Mesendoderm (in vitro differentiated cells): ENCODE results near the gene GPR55.

Experiments used
- DNase-seq: peaks from one replicate; pipeline ENCODE4 v3.0.0; 2013
- H2AK5ac ChIP-seq: 2 replicates; pipeline ENCODE4 v1.6.1; 2013; ENCODE audit warnings: low read length, inconsistent platforms
- H2BK120ac ChIP-seq: 2 replicates; pipeline ENCODE4 v1.6.1; 2013; ENCODE audit warnings: low read depth, mild to moderate bottlenecking, low read length, moderate library complexity, mixed read lengths
- H2BK15ac ChIP-seq: replicated peaks from 2 replicates; pipeline ENCODE4 v1.6.1; 2013; ENCODE audit warnings: low read depth, mild to moderate bottlenecking, moderate library complexity
- H2BK5ac ChIP-seq: 2 replicates; pipeline ENCODE4 v1.6.1; 2013; ENCODE audit warnings: low read length, inconsistent platforms
- H3K18ac ChIP-seq: 2 replicates; pipeline ENCODE4 v1.6.1; 2013; ENCODE audit warnings: mild to moderate bottlenecking, low read length, mixed read lengths
- H3K23ac ChIP-seq: one replicate; pipeline ENCODE4 v1.6.1; 2013; ENCODE audit warnings: low read length
- H3K27ac ChIP-seq: 2 replicates; pipeline ENCODE4 v1.5.1; 2013; ENCODE audit warnings: low read depth, mild to moderate bottlenecking, inconsistent platforms, low read length, moderate library complexity
- H3K27me3 ChIP-seq: 2 replicates; pipeline ENCODE4 v1.6.1; 2013; ENCODE audit warnings: low read length, control low read depth, mild to moderate bottlenecking, inconsistent platforms; ENCODE audit not compliant: insufficient read depth, poor library complexity
- H3K36me3 ChIP-seq: 2 replicates; pipeline ENCODE4 v1.6.1; 2013; ENCODE audit warnings: low read length, inconsistent platforms; ENCODE audit not compliant: control insufficient read depth, insufficient read depth
- H3K4ac ChIP-seq: one replicate; pipeline ENCODE4 v1.6.1; 2013; ENCODE audit warnings: low read depth, mild to moderate bottlenecking, low read length, moderate library complexity
- H3K4me1 ChIP-seq: 2 replicates; pipeline ENCODE4 v1.6.1; 2013; ENCODE audit warnings: low read depth, low read length, inconsistent platforms; ENCODE audit not compliant: control insufficient read depth
- H3K4me2 ChIP-seq: 2 replicates; pipeline ENCODE4 v1.6.1; 2013; ENCODE audit warnings: low read length
- H3K4me3 ChIP-seq: 2 replicates; pipeline ENCODE4 v1.5.1; 2013; ENCODE audit warnings: mild to moderate bottlenecking, low read length
- H3K56ac ChIP-seq: one replicate; pipeline ENCODE4 v1.6.1; 2013; ENCODE audit warnings: low read length
- H3K79me1 ChIP-seq: 2 replicates; pipeline ENCODE4 v1.6.1; 2013; ENCODE audit warnings: low read length, inconsistent platforms
- H3K79me2 ChIP-seq: 2 replicates; pipeline ENCODE4 v1.6.1; 2013; ENCODE audit warnings: mild to moderate bottlenecking, low read length; ENCODE audit not compliant: control insufficient read depth, insufficient read depth
- H3K9ac ChIP-seq: 2 replicates; pipeline ENCODE4 v1.6.1; 2013; ENCODE audit warnings: low read length, inconsistent platforms
- H4K5ac ChIP-seq: one replicate; pipeline ENCODE4 v1.6.1; 2013; ENCODE audit warnings: low read length
- H4K8ac ChIP-seq: one replicate; pipeline ENCODE4 v1.6.1; 2013; ENCODE audit warnings: low read depth, mild to moderate bottlenecking, control low read depth, low read length, moderate library complexity
- WGBS: extraction: QIAGEN DNeasy Blood & Tissue Kit; methylation state at CpG from one replicate; pipeline ENCODE4 v1.1.7; 2013; ENCODE audit warnings: low lambda C conversion rate, missing lambda C conversion rate; ENCODE audit not compliant: insufficient coverage; ENCODE audit errors: extremely low coverage; 5-methylcytosine and 5-hydroxymethylcytosine counted together

GPR55 gene

DNA sequence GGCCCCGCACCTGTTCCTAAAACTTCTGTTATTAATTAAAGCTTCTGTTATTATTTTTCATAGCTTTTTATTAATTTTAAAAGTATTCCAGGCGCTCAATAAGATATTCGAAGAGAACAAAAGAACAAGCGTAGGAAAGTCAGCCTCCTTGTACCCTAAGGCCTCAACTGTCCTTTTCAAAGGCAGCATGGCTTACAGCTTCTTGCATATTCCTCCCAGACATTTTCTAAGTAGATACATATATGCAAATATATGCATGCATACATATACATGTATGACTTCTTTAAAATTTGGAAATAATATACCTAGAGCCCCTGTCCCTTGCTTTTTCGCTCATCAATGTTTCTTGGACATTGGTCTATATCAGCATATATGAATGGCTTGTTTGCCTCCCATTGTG lies 12.3 kb downstream of the GPR55 start:
- Histone ChIP-seq H2BK5ac (no peak overlapping the region), H3K56ac (no peak overlapping the region), H3K4ac (no peak overlapping the region), H4K8ac (no peak overlapping the region), H3K9ac (no peak overlapping the region), H2BK15ac (no peak overlapping the region), H3K36me3 (no peaks in the 10 kb centered on the region), H3K4me3 (no peak overlapping the region), H2BK120ac (no peak overlapping the region), H3K18ac (no peak overlapping the region), H3K79me2 (no peaks in the 10 kb centered on the region), H2AK5ac (no peak overlapping the region), H3K27ac (no peak overlapping the region), H4K5ac (no peak overlapping the region), H3K4me2 (no peak overlapping the region), H3K79me1 (no peaks in the 10 kb centered on the region), H3K27me3 (no peaks in the 10 kb centered on the region), H3K4me1 (no peaks in the 10 kb centered on the region), H3K23ac (no peak overlapping the region)
- no CpG with 5 or more reads among the region's 5 CpGs for WGBS
- DNase-seq = no peak

DNA sequence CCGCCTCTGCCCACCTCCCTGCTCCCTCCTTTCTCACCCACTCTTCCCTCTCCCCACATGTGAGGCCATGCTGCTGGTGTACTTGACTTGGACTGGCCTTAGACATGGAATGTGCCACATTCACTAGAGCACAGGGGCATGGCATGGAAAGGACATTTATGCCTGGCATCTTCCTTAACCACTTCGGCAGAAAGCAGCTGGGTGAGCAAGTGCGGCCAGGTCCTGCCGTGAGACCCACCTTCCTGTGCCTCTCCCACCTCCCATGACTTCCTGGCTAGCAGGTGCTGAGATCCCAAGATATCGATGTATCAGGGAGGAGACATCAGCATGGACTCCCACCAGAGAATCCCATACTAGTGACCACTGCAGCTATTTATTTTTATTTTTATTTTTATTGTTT lies 13.0 kb downstream of the GPR55 start:
- Histone ChIP-seq H2AK5ac (no peak overlapping the region), H3K27ac (no peak overlapping the region), H2BK15ac (no peak overlapping the region), H3K18ac (no peak overlapping the region), H2BK120ac (no peak overlapping the region), H3K4me1 (no peaks in the 10 kb centered on the region), H3K27me3 (no peaks in the 10 kb centered on the region), H4K8ac (no peak overlapping the region), H3K79me1 (no peaks in the 10 kb centered on the region), H2BK5ac (no peak overlapping the region), H4K5ac (no peak overlapping the region), H3K79me2 (no peaks in the 10 kb centered on the region), H3K4ac (no peak overlapping the region), H3K23ac (no peak overlapping the region), H3K4me2 (no peak overlapping the region), H3K36me3 (no peaks in the 10 kb centered on the region), H3K4me3 (no peak overlapping the region), H3K9ac (no peak overlapping the region), H3K56ac (no peak overlapping the region)
- WGBS = no CpG with 5 or more reads among the region's 5 CpGs
- DNase-seq = no peak

- H3K36me3 ChIP-seq = no peaks in the 10 kb centered on the region
- H3K4me1 ChIP-seq = peaks cover 4% of the 10 kb centered on the region
- H3K27ac ChIP-seq = no peak overlapping the region
- WGBS = no CpG with 5 or more reads among the region's 13 CpGs
- H3K23ac ChIP-seq = no peak overlapping the region
- H2BK5ac ChIP-seq = no peak overlapping the region
- H4K8ac ChIP-seq = no peak overlapping the region
- no peak overlapping the region for H3K4me3 ChIP-seq
- H3K79me1 ChIP-seq = no peaks in the 10 kb centered on the region
- H3K56ac ChIP-seq = no peak overlapping the region
- H4K5ac ChIP-seq = no peak overlapping the region
- no peak overlapping the region for H3K18ac ChIP-seq
- H3K9ac ChIP-seq = no peak overlapping the region
- no peaks in the 10 kb centered on the region for H3K79me2 ChIP-seq
- no peaks in the 10 kb centered on the region for H3K27me3 ChIP-seq
- no peak overlapping the region for H2AK5ac ChIP-seq
- no peak overlapping the region for H2BK15ac ChIP-seq
- H3K4ac ChIP-seq = no peak overlapping the region
- H2BK120ac ChIP-seq = no peak overlapping the region
- H3K4me2 ChIP-seq = no peak overlapping the region
- DNase-seq = no peak
Observed at GRCh38 chr2:230910546-230911177, 14.4 kb downstream of the GPR55 start.

DNA sequence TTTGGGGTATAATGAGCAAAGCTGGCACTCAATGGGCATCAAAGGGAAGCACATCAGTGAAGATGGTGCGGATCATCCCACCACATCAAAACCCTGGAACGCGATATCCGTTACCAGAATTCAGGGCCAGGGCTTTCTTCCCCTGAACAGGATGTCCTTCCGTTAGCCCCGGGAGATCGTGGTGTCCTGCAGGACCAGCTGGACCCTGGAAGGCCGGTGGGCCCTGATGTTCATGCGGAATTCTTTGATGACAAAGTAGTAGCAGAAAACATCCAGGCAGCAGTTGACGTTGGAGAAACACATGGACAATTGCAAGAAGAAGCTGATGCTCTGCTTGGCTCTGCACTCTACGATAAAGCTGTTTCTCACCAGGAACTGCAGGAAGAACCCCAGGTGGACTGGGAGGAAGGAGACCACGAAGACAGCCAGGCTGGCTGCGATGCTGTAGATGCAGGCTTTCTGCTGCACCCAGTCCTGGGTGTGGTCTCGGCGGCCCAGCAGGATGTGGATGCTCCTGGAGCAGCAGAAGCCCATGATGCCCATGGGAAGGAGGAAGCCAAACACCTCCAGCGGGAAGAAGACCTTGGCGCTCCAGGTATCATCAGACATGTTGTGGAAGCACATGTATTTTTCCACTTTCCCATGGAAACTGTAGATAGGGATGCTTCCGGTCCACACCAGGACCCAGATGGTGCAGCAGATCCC lies 15.0 kb downstream of the GPR55 start:
- no CpG with 5 or more reads among the region's 18 CpGs for WGBS
- no peak overlapping the region for H2BK5ac ChIP-seq
- no peak overlapping the region for H3K27ac ChIP-seq
- H3K4ac ChIP-seq = no peak overlapping the region
- H2AK5ac ChIP-seq = no peak overlapping the region
- H3K4me1 ChIP-seq = peaks cover 9% of the 10 kb centered on the region
- no peak overlapping the region for H3K23ac ChIP-seq
- H3K4me3 ChIP-seq = no peak overlapping the region
- H4K5ac ChIP-seq = no peak overlapping the region
- H2BK15ac ChIP-seq = no peak overlapping the region
- H3K27me3 ChIP-seq = no peaks in the 10 kb centered on the region
- H3K56ac ChIP-seq = no peak overlapping the region
- H3K36me3 ChIP-seq = no peaks in the 10 kb centered on the region
- H3K18ac ChIP-seq = no peak overlapping the region
- H3K9ac ChIP-seq = no peak overlapping the region
- H3K4me2 ChIP-seq = no peak overlapping the region
- no peak for DNase-seq
- H2BK120ac ChIP-seq = no peak overlapping the region
- no peaks in the 10 kb centered on the region for H3K79me1 ChIP-seq
- no peaks in the 10 kb centered on the region for H3K79me2 ChIP-seq
- H4K8ac ChIP-seq = no peak overlapping the region

GRCh38 chr2:230908595-230909191 lies 16.3 kb downstream of the GPR55 start:
- H3K4me2 ChIP-seq = no peak overlapping the region
- no peak overlapping the region for H3K4me3 ChIP-seq
- H2BK5ac ChIP-seq = no peak overlapping the region
- H4K8ac ChIP-seq = no peak overlapping the region
- no peak overlapping the region for H3K4ac ChIP-seq
- no CpG with 5 or more reads among the region's 10 CpGs for WGBS
- peaks cover 9% of the 10 kb centered on the region for H3K4me1 ChIP-seq
- H2AK5ac ChIP-seq = no peak overlapping the region
- H3K56ac ChIP-seq = no peak overlapping the region
- H3K27me3 ChIP-seq = no peaks in the 10 kb centered on the region
- no peak overlapping the region for H3K27ac ChIP-seq
- H2BK120ac ChIP-seq = no peak overlapping the region
- no peak overlapping the region for H3K23ac ChIP-seq
- no peak overlapping the region for H3K9ac ChIP-seq
- H3K18ac ChIP-seq = no peak overlapping the region
- H3K79me1 ChIP-seq = no peaks in the 10 kb centered on the region
- peak; percentile 40 for DNase-seq
- H3K79me2 ChIP-seq = no peaks in the 10 kb centered on the region
- H3K36me3 ChIP-seq = no peaks in the 10 kb centered on the region
- no peak overlapping the region for H2BK15ac ChIP-seq
- H4K5ac ChIP-seq = no peak overlapping the region
